IgD-negative memory B cell (primary cell): Measurements from ENCODE around the gene OR2F2. TPM values are rescaled to one million over a fixed set of nuclear protein-coding genes. Genes with fewer than 3 reads are reported as not detected.

Source experiments
- H3K27ac Mint-ChIP-seq, 3 donors: one replicate each; pipeline ENCODE4 v1.8.0; 2020 to 2022; ENCODE audit warnings: mild to moderate bottlenecking in 3 of 3, mixed read lengths in 3 of 3, moderate library complexity in 1 of 3
- H3K27me3 Mint-ChIP-seq: one replicate; pipeline ENCODE4 v1.8.0; 2021; ENCODE audit warnings: mixed read lengths
- H3K36me3 Mint-ChIP-seq: one replicate; pipeline ENCODE4 v1.8.0; 2020; ENCODE audit warnings: mild to moderate bottlenecking, mixed read lengths
- H3K4me1 Mint-ChIP-seq, 3 donors: one replicate each; pipeline ENCODE4 v1.8.0; 2020 to 2022; ENCODE audit warnings: mixed read lengths in 3 of 3, mild to moderate bottlenecking in 1 of 3
- H3K4me3 Mint-ChIP-seq, 4 donors: one replicate each; pipeline ENCODE4 v1.8.0; 2020 to 2022; ENCODE audit warnings: mild to moderate bottlenecking in 4 of 4, mixed read lengths in 4 of 4, moderate library complexity in 3 of 4
- H3K9me3 Mint-ChIP-seq, 3 donors: one replicate each; pipeline ENCODE4 v1.8.0; 2020 to 2021; ENCODE audit warnings: mixed read lengths in 3 of 3, mild to moderate bottlenecking in 1 of 3
- polyA plus RNA-seq: library from polyadenylated mRNA; unstranded; fragments of 300-500 nt; fragmentation: Illumina TruSeq; gene quantifications from one replicate; pipeline ENCODE4 v1.2.3, GENCODE V29; 2021

Gene OR2F2, protein sequence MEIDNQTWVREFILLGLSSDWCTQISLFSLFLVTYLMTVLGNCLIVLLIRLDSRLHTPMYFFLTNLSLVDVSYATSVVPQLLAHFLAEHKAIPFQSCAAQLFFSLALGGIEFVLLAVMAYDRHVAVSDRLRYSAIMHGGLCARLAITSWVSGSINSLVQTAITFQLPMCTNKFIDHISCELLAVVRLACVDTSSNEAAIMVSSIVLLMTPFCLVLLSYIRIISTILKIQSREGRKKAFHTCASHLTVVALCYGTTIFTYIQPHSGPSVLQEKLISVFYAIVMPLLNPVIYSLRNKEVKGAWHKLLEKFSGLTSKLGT
- not detected for polyA plus RNA-seq

DNA sequence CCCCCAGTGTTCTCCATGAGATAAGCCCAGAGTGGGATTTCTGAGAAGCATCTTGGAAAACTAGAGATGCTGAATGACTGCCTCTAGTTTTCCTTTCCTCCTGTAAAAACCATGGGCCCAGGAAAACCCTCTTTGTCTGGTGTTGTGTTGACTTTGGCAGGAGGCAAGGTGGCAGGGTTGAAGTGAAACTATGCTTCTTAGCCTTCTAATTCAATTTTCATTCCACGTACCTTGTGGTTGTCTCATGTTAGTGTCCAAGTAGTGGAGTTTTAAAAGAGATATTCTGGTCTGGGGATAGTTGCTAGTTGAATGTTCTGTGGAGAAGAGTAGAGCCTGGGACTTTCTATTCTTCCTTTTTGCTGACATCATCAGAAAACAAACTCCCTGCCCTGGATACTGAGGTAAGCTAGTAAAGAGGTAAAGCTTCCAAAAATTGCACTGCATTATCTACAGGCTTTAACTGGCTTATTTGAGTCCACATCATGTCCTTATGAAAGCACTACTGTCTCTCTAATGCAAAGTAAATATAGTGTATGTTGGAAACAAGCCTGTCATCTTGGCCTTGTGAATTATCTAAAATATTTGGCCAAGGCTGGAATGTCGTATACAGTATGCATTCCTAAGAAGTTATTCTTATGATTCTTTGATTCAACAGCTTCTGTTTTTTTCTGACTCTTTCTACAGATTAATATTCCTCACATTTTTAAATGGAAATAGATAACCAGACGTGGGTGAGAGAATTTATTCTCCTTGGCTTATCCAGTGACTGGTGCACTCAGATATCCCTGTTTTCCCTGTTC is at the start of gene OR2F2:
Gene OR2F2 (plus strand): TSS at position 708 of the 800 bp plus-strand sequence. CDS start 0 bp downstream, at position 708.
- peaks cover 9% of the 10 kb centered on the region for H3K27me3 Mint-ChIP-seq
- peaks cover 1% of the 10 kb centered on the region for H3K36me3 Mint-ChIP-seq
- no peak within 1 kb of the TSS for H3K27ac Mint-ChIP-seq
- no peak within 1 kb of the TSS for H3K4me3 Mint-ChIP-seq
- H3K4me1 Mint-ChIP-seq: no peaks in the 10 kb centered on the region
- peaks cover 0 to 3% (median 2%) of the 10 kb centered on the region in 3 donors for H3K9me3 Mint-ChIP-seq

DNA sequence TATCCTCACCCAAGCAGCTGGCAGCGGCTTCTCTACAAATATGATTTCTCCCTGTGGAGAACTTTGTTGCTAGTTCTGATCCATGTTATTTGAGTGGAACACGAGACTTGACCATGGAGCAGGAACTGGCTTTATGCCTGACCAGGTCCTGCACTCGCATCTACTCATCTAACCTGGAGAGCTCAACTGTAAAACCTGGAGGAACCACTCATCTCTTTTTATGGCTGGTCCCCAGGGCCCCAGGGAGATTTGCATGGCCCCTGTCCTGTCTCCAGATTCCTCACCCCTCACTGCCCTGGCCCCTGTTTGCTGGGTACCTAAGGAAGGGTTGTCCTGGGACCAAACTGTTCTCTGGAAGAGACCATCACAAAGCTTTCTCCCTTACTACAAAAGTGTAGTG is 49.1 kb upstream of the OR2F2 start:
- H3K27ac Mint-ChIP-seq: no peak overlapping the region
- H3K9me3 Mint-ChIP-seq: peaks cover 2 to 6% (median 6%) of the 10 kb centered on the region in 3 donors
- peaks cover 34% of the 10 kb centered on the region for H3K27me3 Mint-ChIP-seq
- peaks cover 7 to 17% (median 16%) of the 10 kb centered on the region in 3 donors for H3K4me1 Mint-ChIP-seq
- H3K36me3 Mint-ChIP-seq: peaks cover 11% of the 10 kb centered on the region
- no peak overlapping the region for H3K4me3 Mint-ChIP-seq

GRCh38 chr7:143886826-143887477 is 48.1 kb upstream of the OR2F2 start:
- Mint-ChIP-seq H3K4me3 (peak overlapping the region in 1 of 4 donors; percentile 65), H3K9me3 (peaks cover 4 to 9% (median 6%) of the 10 kb centered on the region in 3 donors), H3K27me3 (peaks cover 30% of the 10 kb centered on the region), H3K36me3 (peaks cover 11% of the 10 kb centered on the region), H3K4me1 (peaks cover 7 to 20% (median 20%) of the 10 kb centered on the region in 3 donors), H3K27ac (no peak overlapping the region)

- Mint-ChIP-seq H3K4me3 (peak overlapping the region in 1 of 4 donors; percentile 3), H3K27ac (no peak overlapping the region), H3K27me3 (peaks cover 16% of the 10 kb centered on the region), H3K36me3 (peaks cover 10% of the 10 kb centered on the region), H3K4me1 (peaks cover 4 to 11% (median 10%) of the 10 kb centered on the region in 3 donors), H3K9me3 (peaks cover 4 to 7% (median 6%) of the 10 kb centered on the region in 3 donors)
Measured at GRCh38 chr7:143889068-143889467, 46.0 kb upstream of the OR2F2 start.

DNA sequence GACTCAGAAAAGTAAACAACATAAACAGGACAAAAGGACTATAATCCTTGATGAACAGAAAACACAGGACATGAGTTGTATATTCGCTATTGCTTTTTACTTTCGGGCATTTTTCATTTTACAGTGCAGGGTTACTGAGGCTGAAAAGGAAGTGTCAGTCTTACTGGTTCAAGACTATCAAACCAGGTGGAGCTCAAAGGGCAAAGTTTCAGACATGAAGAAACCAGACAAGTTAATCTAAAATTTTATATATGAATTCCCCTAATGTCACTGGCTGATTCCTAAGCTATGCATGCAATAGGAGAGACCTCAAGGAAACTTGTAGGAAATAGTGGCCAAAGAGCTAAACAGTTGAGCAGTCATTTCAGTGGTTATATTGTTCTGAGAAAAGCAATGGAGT is 44.5 kb upstream of the OR2F2 start:
- Mint-ChIP-seq H3K9me3 (peaks cover 4 to 7% (median 6%) of the 10 kb centered on the region in 3 donors), H3K36me3 (peaks cover 10% of the 10 kb centered on the region), H3K4me3 (no peak overlapping the region), H3K4me1 (peaks cover 5 to 10% (median 8%) of the 10 kb centered on the region in 3 donors), H3K27ac (no peak overlapping the region), H3K27me3 (peaks cover 8% of the 10 kb centered on the region)

- no peak overlapping the region for H3K4me3 Mint-ChIP-seq
- peaks cover 10% of the 10 kb centered on the region for H3K36me3 Mint-ChIP-seq
- H3K27ac Mint-ChIP-seq: no peak overlapping the region
- peaks cover 5 to 10% (median 6%) of the 10 kb centered on the region in 3 donors for H3K4me1 Mint-ChIP-seq
- peaks cover 4% of the 10 kb centered on the region for H3K27me3 Mint-ChIP-seq
- H3K9me3 Mint-ChIP-seq: peaks cover 4 to 7% (median 6%) of the 10 kb centered on the region in 3 donors
Measured at GRCh38 chr7:143891457-143891856, 43.6 kb upstream of the OR2F2 start.

- H3K9me3 Mint-ChIP-seq: peaks cover 4 to 7% (median 6%) of the 10 kb centered on the region in 3 donors
- H3K36me3 Mint-ChIP-seq: peaks cover 12% of the 10 kb centered on the region
- H3K4me1 Mint-ChIP-seq: peaks cover 3 to 5% (median 5%) of the 10 kb centered on the region in 3 donors
- H3K4me3 Mint-ChIP-seq: no peak overlapping the region
- H3K27ac Mint-ChIP-seq: no peak overlapping the region
- no peaks in the 10 kb centered on the region for H3K27me3 Mint-ChIP-seq
Measured at GRCh38 chr7:143892527-143893300, 42.3 kb upstream of the OR2F2 start.

DNA sequence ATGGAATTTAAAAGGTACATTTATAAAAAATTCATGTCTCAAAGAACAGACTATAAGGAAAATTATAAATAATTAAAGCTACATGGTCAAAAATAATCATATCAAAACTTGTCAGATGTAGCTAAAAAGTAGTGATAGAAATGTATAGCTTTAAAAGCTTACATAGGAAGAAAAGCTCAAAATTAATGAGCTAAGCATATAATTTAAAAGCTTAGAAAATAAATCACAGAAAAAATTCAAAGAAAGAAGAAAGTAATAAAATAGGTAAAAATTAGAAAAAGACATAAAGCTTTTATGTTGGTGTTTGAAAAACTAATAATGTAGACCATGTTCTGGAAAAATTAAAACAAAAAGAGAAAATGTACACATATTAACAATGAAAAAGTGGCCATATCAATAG is 38.4 kb upstream of the OR2F2 start:
- H3K4me3 Mint-ChIP-seq: no peak overlapping the region
- peaks cover 8 to 19% (median 17%) of the 10 kb centered on the region in 3 donors for H3K4me1 Mint-ChIP-seq
- peaks cover 3% of the 10 kb centered on the region for H3K36me3 Mint-ChIP-seq
- H3K9me3 Mint-ChIP-seq: peaks cover 0 to under 1% (median 0%) of the 10 kb centered on the region in 3 donors
- no peaks in the 10 kb centered on the region for H3K27me3 Mint-ChIP-seq
- no peak overlapping the region for H3K27ac Mint-ChIP-seq

GRCh38 chr7:143898810-143899209 is 36.2 kb upstream of the OR2F2 start:
- no peak overlapping the region for H3K4me3 Mint-ChIP-seq
- peaks cover 8 to 21% (median 17%) of the 10 kb centered on the region in 3 donors for H3K4me1 Mint-ChIP-seq
- peaks cover 1% of the 10 kb centered on the region for H3K36me3 Mint-ChIP-seq
- H3K27ac Mint-ChIP-seq: no peak overlapping the region
- no peaks in the 10 kb centered on the region for H3K9me3 Mint-ChIP-seq
- no peaks in the 10 kb centered on the region for H3K27me3 Mint-ChIP-seq

GRCh38 chr7:143900230-143900766 is 34.7 kb upstream of the OR2F2 start:
- H3K4me3 Mint-ChIP-seq: peak overlapping the region; percentile 30 to 98 (median 60)
- peaks cover 1% of the 10 kb centered on the region for H3K36me3 Mint-ChIP-seq
- H3K27me3 Mint-ChIP-seq: peaks cover 1% of the 10 kb centered on the region
- H3K4me1 Mint-ChIP-seq: peaks cover 6 to 21% (median 17%) of the 10 kb centered on the region in 3 donors
- peak overlapping the region in 1 of 3 donors; percentile 26 for H3K27ac Mint-ChIP-seq
- no peaks in the 10 kb centered on the region for H3K9me3 Mint-ChIP-seq

GRCh38 chr7:143901332-143901667 is 33.7 kb upstream of the OR2F2 start:
- Mint-ChIP-seq H3K4me1 (peaks cover 6 to 21% (median 17%) of the 10 kb centered on the region in 3 donors), H3K36me3 (peaks cover 1% of the 10 kb centered on the region)

GRCh38 chr7:143901668-143902331 is 33.2 kb upstream of the OR2F2 start, which contains the start of gene TCAF1:
Gene TCAF1, minus strand, starts transcription at chr7:143902176. Its CDS starts 25,568 bp downstream, at chr7:143876608.
- Mint-ChIP-seq H3K27ac (peak within 1 kb of the TSS; percentile 67 to 99 (median 95)), H3K36me3 (peaks cover under 1% of the 10 kb centered on the region), H3K27me3 (peaks cover 3% of the 10 kb centered on the region), H3K4me1 (peaks cover 6 to 21% (median 17%) of the 10 kb centered on the region in 3 donors), H3K4me3 (peak within 1 kb of the TSS; percentile 90 to 98 (median 96)), H3K9me3 (no peaks in the 10 kb centered on the region)

More at GRCh38 chr7:143901332-143901667, 33.7 kb upstream of the OR2F2 start:
- Mint-ChIP-seq H3K27ac (peak overlapping the region; percentile 67 to 99 (median 95)), H3K9me3 (no peaks in the 10 kb centered on the region), H3K4me3 (peak overlapping the region; percentile 90 to 98 (median 96)), H3K27me3 (peaks cover 3% of the 10 kb centered on the region)

DNA sequence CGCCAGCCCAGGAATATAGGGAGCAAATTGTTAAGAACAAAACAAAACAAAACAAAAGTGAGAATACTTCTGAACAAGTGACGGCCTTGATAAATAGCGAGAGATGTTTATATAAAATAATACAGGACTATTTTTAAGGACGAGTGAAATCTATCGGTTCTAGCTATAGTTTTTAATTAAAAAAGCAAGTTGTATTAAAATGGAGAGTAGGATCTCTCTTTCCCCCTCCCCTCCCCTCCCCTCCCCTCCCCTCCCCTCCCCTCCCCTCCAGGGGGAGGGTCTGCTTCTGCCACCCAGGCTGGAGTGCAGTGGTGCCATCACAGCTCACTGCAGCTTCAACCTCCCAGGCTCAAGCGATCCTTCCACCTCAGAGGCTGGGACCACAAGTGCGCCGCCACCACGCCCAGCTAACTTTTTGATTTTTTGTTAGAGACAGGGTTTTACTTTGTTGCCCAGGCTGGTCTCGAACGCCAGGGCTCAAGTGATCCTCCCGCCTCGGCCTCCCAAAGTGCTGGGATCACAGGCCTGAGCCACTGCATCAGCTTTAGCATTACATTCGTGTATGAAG is 32.6 kb upstream of the OR2F2 start:
- Mint-ChIP-seq H3K4me3 (peak overlapping the region; percentile 90 to 98 (median 96)), H3K27ac (peak overlapping the region; percentile 67 to 99 (median 95)), H3K4me1 (peaks cover 6 to 21% (median 17%) of the 10 kb centered on the region in 3 donors), H3K36me3 (no peaks in the 10 kb centered on the region), H3K27me3 (peaks cover 3% of the 10 kb centered on the region), H3K9me3 (no peaks in the 10 kb centered on the region)
